Natural killer cell (primary cell): ENCODE results near the gene CUX1. TPM values are rescaled to one million over a fixed set of nuclear protein-coding genes. Genes with fewer than 3 reads are reported as not detected.

Source experiments
- ATAC-seq, 3 donors: fragments of 150-1000 bp in 2 of 3; fragments of 200-7000 bp in 1 of 3; cut with Tn5 transposase; 1 replicate in 1 of 3; 2 replicates in 2 of 3; pipeline ENCODE4 v1.10.0; 2021; ENCODE audit warnings: mild to moderate bottlenecking in 2 of 3, moderate library complexity in 2 of 3
- DNase-seq, 2 donors: peaks; one replicate each; pipeline versions ENCODE4 v3.0.0 to v3.0.0-alpha.2; 2013 to 2021; ENCODE audit warnings: mixed read lengths in 1 of 2
- H3K27ac ChIP-seq: one replicate; pipeline ENCODE4 v1.5.1; 2013; ENCODE audit warnings: mild to moderate bottlenecking, low read length
- H3K27me3 ChIP-seq: one replicate; pipeline ENCODE4 v1.6.1; 2013; ENCODE audit warnings: low read length; ENCODE audit not compliant: control insufficient read depth, insufficient read depth
- H3K36me3 ChIP-seq: one replicate; pipeline ENCODE4 v1.6.1; 2013; ENCODE audit warnings: low read length; ENCODE audit not compliant: control insufficient read depth, insufficient read depth
- H3K4me1 ChIP-seq: one replicate; pipeline ENCODE4 v1.6.1; 2013; ENCODE audit warnings: low read length; ENCODE audit not compliant: control insufficient read depth, insufficient read depth
- H3K4me3 ChIP-seq: one replicate; pipeline ENCODE4 v1.5.1; 2013; ENCODE audit warnings: low read length
- H3K9me3 ChIP-seq: one replicate; pipeline ENCODE4 v1.6.1; 2013; ENCODE audit warnings: low read length; ENCODE audit not compliant: control insufficient read depth, insufficient read depth
- H3K27ac Mint-ChIP-seq, 2 donors: one replicate each; pipeline ENCODE4 v1.8.0; 2022; ENCODE audit warnings: mild to moderate bottlenecking in 2 of 2, mixed read lengths in 2 of 2, moderate library complexity in 1 of 2
- H3K27me3 Mint-ChIP-seq, 2 donors: one replicate each; pipeline ENCODE4 v1.8.0; 2022; ENCODE audit warnings: low read depth in 2 of 2, mixed read lengths in 2 of 2
- H3K36me3 Mint-ChIP-seq: one replicate; pipeline ENCODE4 v1.8.0; 2022; ENCODE audit warnings: mixed read lengths
- H3K4me1 Mint-ChIP-seq, 2 donors: one replicate each; pipeline ENCODE4 v1.8.0; 2022; ENCODE audit warnings: mixed read lengths in 2 of 2
- H3K4me3 Mint-ChIP-seq: one replicate; pipeline ENCODE4 v1.8.0; 2022; ENCODE audit warnings: mild to moderate bottlenecking, moderate library complexity, mixed read lengths
- H3K9me3 Mint-ChIP-seq, 2 donors: one replicate each; pipeline ENCODE4 v1.8.0; 2022; ENCODE audit warnings: mixed read lengths in 2 of 2
- CTCF ChIP-seq: fragments of 200-600 bp; IDR thresholded peaks from one replicate; pipeline ENCODE4 v1.8.0; 2022; ENCODE audit warnings: antibody characterized with exemption
- WGBS: methylation state at CpG from one replicate; pipeline ENCODE4 v1.1.7; 2013; ENCODE audit warnings: missing lambda C conversion rate; ENCODE audit not compliant: insufficient coverage; 5-methylcytosine and 5-hydroxymethylcytosine counted together
- intact Hi-C: fragments of 100-400 bp; cut with micrococcal nuclease; formaldehyde crosslinking; loops from one replicate; pipeline ENCODE4 v1.14.2; 2022
- total RNA-seq, 4 donors: library from RNA; stranded (reverse); fragments of 120-200 nt in 1 of 4; gene quantifications; one replicate each; pipeline versions ENCODE4 v1.2.3 to v1.2.4, GENCODE V29; 2013 to 2022

CUX1 gene
- total RNA-seq, 3 donors from 2014 or later (not counting 1 experiment from before 2014, with no cell fraction given): 59.8 to 77.4 (median 73.6) TPM

DNA sequence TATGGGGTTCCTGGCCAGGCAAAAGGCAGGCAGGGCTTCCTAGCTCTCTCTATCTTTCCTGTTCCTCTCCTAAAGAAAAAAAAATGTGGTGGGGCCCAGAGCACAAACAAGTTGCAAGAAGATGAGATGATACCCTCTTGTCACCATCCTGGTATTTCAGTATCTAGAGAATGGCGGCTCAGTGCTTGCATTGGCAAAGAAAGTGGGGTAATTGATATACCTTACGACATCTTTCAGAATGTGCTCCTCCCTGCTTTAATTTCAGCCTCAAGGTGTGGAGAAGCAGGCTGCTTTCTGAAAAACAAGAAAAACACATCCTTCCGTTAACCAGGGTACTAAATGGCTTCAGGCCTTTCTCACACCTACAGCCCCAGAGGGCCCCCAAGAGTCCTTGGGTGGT, 34.5 kb upstream of the CUX1 start:
- H3K27ac ChIP-seq: no peak overlapping the region
- H3K4me1 Mint-ChIP-seq: peaks cover 0 to 6% of the 10 kb centered on the region in 2 donors
- no peaks in the 10 kb centered on the region for H3K27me3 ChIP-seq
- no peak for TF ChIP-seq CTCF
- DNase-seq (no peak), ATAC-seq (no peak)
- H3K27ac Mint-ChIP-seq: no peak overlapping the region
- no peaks in the 10 kb centered on the region for H3K36me3 ChIP-seq
- WGBS: 88% methylated on average over 3 of the region's 3 CpGs
- no peak overlapping the region for H3K4me3 ChIP-seq
- H3K36me3 Mint-ChIP-seq: no peaks in the 10 kb centered on the region
- no peaks in the 10 kb centered on the region for H3K9me3 ChIP-seq
- intact Hi-C loops: no loop called here
- peaks cover 18 to 22% of the 10 kb centered on the region in 2 donors for H3K27me3 Mint-ChIP-seq
- no peaks in the 10 kb centered on the region for H3K9me3 Mint-ChIP-seq
- H3K4me3 Mint-ChIP-seq: no peak overlapping the region
- peaks cover 3% of the 10 kb centered on the region for H3K4me1 ChIP-seq

DNA sequence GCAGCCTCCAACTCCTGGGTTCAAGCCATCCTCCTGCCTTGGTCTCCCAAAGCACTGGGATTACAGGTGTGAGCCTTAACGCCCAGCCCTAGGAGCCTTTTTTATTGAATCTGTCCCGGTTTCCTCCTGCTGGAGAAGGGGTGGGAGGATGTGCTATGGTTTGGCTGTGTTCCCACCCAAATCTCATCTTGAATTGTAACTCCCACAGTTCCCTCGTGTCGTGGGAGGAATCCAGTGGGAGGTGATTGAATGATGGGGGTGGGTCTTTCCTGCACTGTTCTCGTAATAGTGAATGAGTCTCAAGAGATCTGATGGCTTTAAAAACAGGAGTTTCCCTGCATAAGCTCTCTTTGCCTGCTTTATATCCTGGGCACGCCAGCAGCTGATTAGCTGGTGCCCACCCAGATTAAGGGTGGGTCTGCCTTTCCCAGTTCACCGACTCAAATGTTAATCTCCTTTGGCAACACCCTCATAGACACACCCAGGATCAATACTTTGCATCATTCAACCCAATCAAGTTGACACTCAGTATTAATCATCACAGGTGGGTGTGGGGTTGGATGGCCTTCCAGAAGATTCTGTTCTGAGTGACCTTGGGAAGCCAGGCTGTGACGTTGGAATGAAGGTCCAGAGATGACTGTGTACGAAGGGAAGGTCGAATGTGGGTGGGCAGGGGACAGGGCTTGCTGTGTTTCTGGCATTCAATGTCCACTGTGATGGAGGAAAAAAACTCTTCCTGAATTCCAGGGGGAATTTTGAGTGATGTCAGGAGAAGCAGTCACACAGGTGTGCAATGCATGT, 33.8 kb upstream of the CUX1 start:
- TF ChIP-seq CTCF: no peak
- Mint-ChIP-seq H3K27ac (no peak overlapping the region), H3K27me3 (peaks cover 18 to 22% of the 10 kb centered on the region in 2 donors), H3K36me3 (no peaks in the 10 kb centered on the region), H3K9me3 (no peaks in the 10 kb centered on the region), H3K4me3 (no peak overlapping the region), H3K4me1 (peaks cover 0 to 6% of the 10 kb centered on the region in 2 donors)
- Histone ChIP-seq H3K27ac (no peak overlapping the region), H3K36me3 (no peaks in the 10 kb centered on the region), H3K4me1 (peaks cover 3% of the 10 kb centered on the region), H3K27me3 (no peaks in the 10 kb centered on the region), H3K4me3 (no peak overlapping the region), H3K9me3 (no peaks in the 10 kb centered on the region)
- ATAC-seq (no peak), DNase-seq (no peak)
- intact Hi-C loops: no loop called here
- WGBS: 84% methylated on average over 10 of the region's 10 CpGs

GRCh38 chr7:101784292-101785127, 32.9 kb upstream of the CUX1 start:
- TF ChIP-seq CTCF: no peak
- Histone ChIP-seq H3K4me3 (no peak overlapping the region), H3K9me3 (no peaks in the 10 kb centered on the region), H3K27ac (no peak overlapping the region), H3K27me3 (no peaks in the 10 kb centered on the region), H3K36me3 (no peaks in the 10 kb centered on the region), H3K4me1 (peaks cover 3% of the 10 kb centered on the region)
- Mint-ChIP-seq H3K36me3 (no peaks in the 10 kb centered on the region), H3K9me3 (no peaks in the 10 kb centered on the region), H3K4me1 (peaks cover 0 to 6% of the 10 kb centered on the region in 2 donors), H3K27ac (no peak overlapping the region), H3K4me3 (no peak overlapping the region), H3K27me3 (peaks cover 18 to 22% of the 10 kb centered on the region in 2 donors)
- 51% methylated on average over 19 of the region's 21 CpGs for WGBS
- intact Hi-C loops: no loop called here
- ATAC-seq (no peak), DNase-seq (no peak)
